Mucosa of stomach (tissue), 1 donor: ENCODE data around the gene PRKG1.

ENCODE experiments used
- H3K27me3 ChIP-seq: one replicate; pipeline ENCODE4 v1.7.0; 2013; ENCODE audit warnings: mild to moderate bottlenecking, low read length; ENCODE audit not compliant: control insufficient read depth, insufficient read depth
- H3K36me3 ChIP-seq: one replicate; pipeline ENCODE4 v1.7.0; 2013; ENCODE audit warnings: low read length; ENCODE audit not compliant: control insufficient read depth, insufficient read depth
- H3K4me1 ChIP-seq: one replicate; pipeline ENCODE4 v1.7.0; 2013; ENCODE audit warnings: mild to moderate bottlenecking, low read length; ENCODE audit not compliant: control insufficient read depth, insufficient read depth
- H3K4me3 ChIP-seq: one replicate; pipeline ENCODE4 v1.7.0; 2013; ENCODE audit warnings: low read length
- H3K9ac ChIP-seq: one replicate; pipeline ENCODE4 v1.7.0; 2013; ENCODE audit warnings: mild to moderate bottlenecking, low read length, moderate library complexity
- H3K9me3 ChIP-seq: one replicate; pipeline ENCODE4 v1.7.0; 2013; ENCODE audit warnings: mild to moderate bottlenecking, low read length, moderate library complexity; ENCODE audit not compliant: control insufficient read depth
- donor health status: Pancreatic carcinoma.

Gene PRKG1

DNA sequence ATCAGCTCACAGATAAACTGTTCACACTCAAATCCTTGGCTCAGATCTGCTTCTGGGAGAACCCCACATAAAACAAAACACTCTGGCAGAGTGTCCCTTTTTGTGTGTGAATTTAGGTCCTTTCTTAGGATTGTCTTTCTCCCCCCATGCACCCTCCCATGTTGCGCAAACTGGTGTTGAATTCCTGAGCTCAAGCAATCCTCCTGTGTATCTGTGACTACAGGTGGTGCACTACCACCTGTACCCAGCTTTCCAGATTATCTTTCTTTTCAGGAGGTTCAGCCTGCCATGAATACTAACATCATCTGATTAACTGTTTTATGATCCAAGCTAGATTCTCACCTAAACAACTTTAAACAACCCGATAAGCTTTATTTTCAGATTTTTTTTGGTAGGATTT is 802.7 kb downstream of the PRKG1 start:
- H3K36me3 ChIP-seq = no peaks in the 10 kb centered on the region
- H3K27me3 ChIP-seq = no peaks in the 10 kb centered on the region

DNA sequence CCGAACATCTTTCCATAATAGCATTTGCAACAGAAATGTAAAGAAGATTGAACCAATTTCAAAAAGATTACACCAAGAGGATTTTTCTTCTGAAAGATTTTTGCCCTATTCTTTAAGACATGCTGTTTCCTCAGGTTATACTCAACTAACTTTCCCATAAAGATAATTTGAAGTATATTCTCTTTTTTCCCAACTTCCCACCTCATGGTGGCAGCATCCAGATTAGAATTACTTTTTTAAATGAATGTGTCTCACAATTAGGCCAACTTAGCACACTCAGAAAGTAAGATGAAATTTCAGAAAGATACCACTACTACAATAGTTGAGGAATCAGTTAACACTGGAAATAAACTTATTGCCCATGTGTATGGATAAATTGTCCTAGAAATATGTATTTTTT is 803.3 kb downstream of the PRKG1 start:
- Histone ChIP-seq H3K36me3 (no peaks in the 10 kb centered on the region), H3K9ac (no peak overlapping the region), H3K4me3 (no peak overlapping the region), H3K27me3 (no peaks in the 10 kb centered on the region), H3K9me3 (no peaks in the 10 kb centered on the region), H3K4me1 (no peaks in the 10 kb centered on the region)

More for the DNA sequence above, 802.7 kb downstream of the PRKG1 start:
- H3K9me3 ChIP-seq = no peaks in the 10 kb centered on the region
- no peak overlapping the region for H3K4me3 ChIP-seq
- H3K9ac ChIP-seq = no peak overlapping the region
- H3K4me1 ChIP-seq = no peaks in the 10 kb centered on the region

GRCh38 chr10:51878695-51879094 is 804.4 kb downstream of the PRKG1 start:
- H3K9ac ChIP-seq = no peak overlapping the region
- no peaks in the 10 kb centered on the region for H3K9me3 ChIP-seq
- H3K4me1 ChIP-seq = no peaks in the 10 kb centered on the region
- no peaks in the 10 kb centered on the region for H3K36me3 ChIP-seq
- H3K27me3 ChIP-seq = no peaks in the 10 kb centered on the region
- no peak overlapping the region for H3K4me3 ChIP-seq

DNA sequence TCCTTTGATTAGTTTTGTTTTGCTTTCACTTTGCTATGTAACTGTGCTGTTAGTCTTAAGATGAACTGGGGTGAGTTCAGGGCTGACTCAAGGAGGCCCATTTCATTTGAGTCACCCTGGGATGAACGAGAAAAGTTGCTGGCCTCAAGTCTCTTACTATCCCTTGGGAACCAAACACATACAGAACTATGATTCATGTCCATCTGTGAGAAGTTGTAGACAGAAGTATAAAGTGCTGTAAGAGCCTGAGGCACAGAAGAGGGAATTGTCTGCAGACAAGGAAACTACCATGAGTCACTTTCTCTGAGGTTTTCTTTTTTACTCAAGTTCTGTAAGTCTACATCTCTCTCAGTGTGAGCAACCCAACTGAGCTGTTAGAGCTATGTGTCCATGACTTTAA is 805.0 kb downstream of the PRKG1 start:
- no peaks in the 10 kb centered on the region for H3K27me3 ChIP-seq
- H3K9me3 ChIP-seq = no peaks in the 10 kb centered on the region
- H3K4me1 ChIP-seq = no peaks in the 10 kb centered on the region
- H3K36me3 ChIP-seq = no peaks in the 10 kb centered on the region
- H3K4me3 ChIP-seq = no peak overlapping the region
- H3K9ac ChIP-seq = no peak overlapping the region

- H3K4me1 ChIP-seq = no peaks in the 10 kb centered on the region
- H3K9ac ChIP-seq = no peak overlapping the region
- H3K9me3 ChIP-seq = no peaks in the 10 kb centered on the region
- no peaks in the 10 kb centered on the region for H3K27me3 ChIP-seq
- no peaks in the 10 kb centered on the region for H3K36me3 ChIP-seq
- H3K4me3 ChIP-seq = no peak overlapping the region
Measured at GRCh38 chr10:51881213-51881612, 806.9 kb downstream of the PRKG1 start.

- Histone ChIP-seq H3K4me3 (no peak overlapping the region), H3K36me3 (no peaks in the 10 kb centered on the region), H3K27me3 (no peaks in the 10 kb centered on the region), H3K9ac (no peak overlapping the region), H3K9me3 (no peaks in the 10 kb centered on the region), H3K4me1 (no peaks in the 10 kb centered on the region)
Measured at GRCh38 chr10:51886438-51887068, 812.3 kb downstream of the PRKG1 start.

DNA sequence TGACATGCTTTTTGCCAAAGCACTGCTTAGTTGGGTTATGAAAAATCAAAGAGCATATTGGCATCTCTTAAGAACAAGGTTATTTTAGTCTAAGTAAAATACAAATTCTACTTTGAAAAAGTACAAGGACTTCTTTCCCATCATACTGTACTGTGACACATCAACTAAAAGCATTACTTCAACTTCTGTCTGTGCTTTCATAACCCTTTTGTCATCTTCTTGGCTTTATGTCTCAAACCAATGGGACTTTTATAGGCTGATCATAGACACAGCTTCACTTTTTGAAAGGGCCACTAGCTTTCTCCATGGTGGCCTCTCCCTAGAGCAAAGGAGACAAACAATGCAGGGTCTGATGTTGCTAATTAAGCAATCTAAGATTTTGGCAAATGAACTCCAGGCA is 814.0 kb downstream of the PRKG1 start:
- no peaks in the 10 kb centered on the region for H3K27me3 ChIP-seq
- H3K36me3 ChIP-seq = no peaks in the 10 kb centered on the region
- H3K9ac ChIP-seq = no peak overlapping the region
- no peaks in the 10 kb centered on the region for H3K9me3 ChIP-seq
- no peaks in the 10 kb centered on the region for H3K4me1 ChIP-seq
- no peak overlapping the region for H3K4me3 ChIP-seq

DNA sequence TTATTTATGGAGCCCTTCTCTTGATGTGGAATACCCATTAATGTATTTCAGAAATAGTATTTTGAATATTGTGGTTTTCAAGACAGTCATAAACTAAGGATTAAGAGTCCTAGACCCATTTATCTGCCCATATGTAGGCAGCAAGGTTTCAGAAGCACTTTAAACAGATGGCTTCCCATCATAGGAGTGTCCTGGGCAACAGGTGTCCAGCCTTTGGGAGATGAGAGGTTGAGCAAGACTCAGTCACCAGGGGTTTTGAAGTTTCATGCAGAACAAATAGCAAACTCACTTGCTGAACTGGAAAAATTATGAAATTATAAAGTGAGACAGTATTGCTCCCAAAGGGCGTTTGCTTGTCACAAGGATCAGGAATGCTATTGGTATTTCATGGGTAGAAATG is 818.0 kb downstream of the PRKG1 start:
- no peaks in the 10 kb centered on the region for H3K4me1 ChIP-seq

GRCh38 chr10:51892965-51893658 is 818.8 kb downstream of the PRKG1 start:
- Histone ChIP-seq H3K4me3 (no peak overlapping the region), H3K9me3 (no peaks in the 10 kb centered on the region), H3K9ac (no peak overlapping the region), H3K27me3 (no peaks in the 10 kb centered on the region), H3K36me3 (no peaks in the 10 kb centered on the region), H3K4me1 (no peaks in the 10 kb centered on the region)

More for the DNA sequence above, 818.0 kb downstream of the PRKG1 start:
- no peaks in the 10 kb centered on the region for H3K27me3 ChIP-seq
- H3K4me3 ChIP-seq = no peak overlapping the region
- H3K9ac ChIP-seq = no peak overlapping the region
- no peaks in the 10 kb centered on the region for H3K9me3 ChIP-seq
- H3K36me3 ChIP-seq = no peaks in the 10 kb centered on the region

DNA sequence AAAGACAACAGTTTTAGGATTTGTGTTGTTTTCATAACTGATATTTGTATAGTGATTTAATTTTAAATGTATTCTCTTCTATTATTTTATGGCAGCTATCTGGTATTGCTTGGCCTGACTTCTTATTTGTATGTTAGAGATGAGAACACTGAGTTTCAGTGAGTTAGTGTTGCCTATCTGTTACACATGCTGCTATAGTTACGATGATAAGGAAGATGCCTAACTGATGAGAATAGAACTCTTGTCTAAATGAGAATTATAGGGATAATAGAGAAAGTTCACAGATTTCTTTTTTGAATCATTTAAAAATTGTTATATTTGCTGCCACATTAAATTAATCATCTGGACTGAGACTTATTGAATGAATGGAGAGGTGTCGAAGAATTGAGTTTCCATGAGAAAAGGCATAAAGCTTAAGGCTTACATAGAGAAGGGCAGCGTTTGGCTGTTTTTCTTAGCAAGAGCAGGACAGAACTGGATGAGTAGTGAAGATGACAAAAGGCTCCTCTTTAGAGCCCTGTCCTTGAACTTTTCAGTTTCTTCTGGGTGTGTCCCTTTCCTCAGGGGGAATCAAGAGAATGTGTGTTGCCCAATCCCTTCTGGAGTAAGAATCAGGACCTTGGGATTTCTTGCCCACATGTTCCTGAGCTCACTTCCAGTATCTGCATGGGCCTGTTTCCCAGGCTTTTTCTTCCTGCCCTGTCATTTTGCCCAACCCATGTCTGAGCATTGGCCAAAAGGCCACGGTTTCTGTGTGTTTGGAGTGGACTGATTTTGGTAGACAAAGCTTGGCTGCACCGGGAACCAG is 820.7 kb downstream of the PRKG1 start:
- Histone ChIP-seq H3K9ac (no peak overlapping the region), H3K27me3 (no peaks in the 10 kb centered on the region), H3K36me3 (no peaks in the 10 kb centered on the region), H3K4me3 (no peak overlapping the region), H3K9me3 (no peaks in the 10 kb centered on the region), H3K4me1 (no peaks in the 10 kb centered on the region)

- Histone ChIP-seq H3K4me3 (no peak overlapping the region), H3K27me3 (no peaks in the 10 kb centered on the region), H3K4me1 (no peaks in the 10 kb centered on the region), H3K36me3 (no peaks in the 10 kb centered on the region), H3K9ac (no peak overlapping the region), H3K9me3 (no peaks in the 10 kb centered on the region)
Measured at GRCh38 chr10:51896849-51897248, 822.6 kb downstream of the PRKG1 start.

GRCh38 chr10:51897560-51897959 is 823.3 kb downstream of the PRKG1 start:
- no peaks in the 10 kb centered on the region for H3K27me3 ChIP-seq
- H3K9ac ChIP-seq = no peak overlapping the region
- H3K36me3 ChIP-seq = no peaks in the 10 kb centered on the region
- no peaks in the 10 kb centered on the region for H3K4me1 ChIP-seq
- H3K9me3 ChIP-seq = no peaks in the 10 kb centered on the region
- no peak overlapping the region for H3K4me3 ChIP-seq
